Suppressor macrophage treated with lipopolysaccharide for 1 hour (primary cell): ENCODE data around the gene LAMA5.

ENCODE experiments used
- DNase-seq, 3 donors: peaks; one replicate each; pipeline ENCODE4 v3.0.0-alpha.2; 2020 to 2022

The LAMA5 gene

DNA sequence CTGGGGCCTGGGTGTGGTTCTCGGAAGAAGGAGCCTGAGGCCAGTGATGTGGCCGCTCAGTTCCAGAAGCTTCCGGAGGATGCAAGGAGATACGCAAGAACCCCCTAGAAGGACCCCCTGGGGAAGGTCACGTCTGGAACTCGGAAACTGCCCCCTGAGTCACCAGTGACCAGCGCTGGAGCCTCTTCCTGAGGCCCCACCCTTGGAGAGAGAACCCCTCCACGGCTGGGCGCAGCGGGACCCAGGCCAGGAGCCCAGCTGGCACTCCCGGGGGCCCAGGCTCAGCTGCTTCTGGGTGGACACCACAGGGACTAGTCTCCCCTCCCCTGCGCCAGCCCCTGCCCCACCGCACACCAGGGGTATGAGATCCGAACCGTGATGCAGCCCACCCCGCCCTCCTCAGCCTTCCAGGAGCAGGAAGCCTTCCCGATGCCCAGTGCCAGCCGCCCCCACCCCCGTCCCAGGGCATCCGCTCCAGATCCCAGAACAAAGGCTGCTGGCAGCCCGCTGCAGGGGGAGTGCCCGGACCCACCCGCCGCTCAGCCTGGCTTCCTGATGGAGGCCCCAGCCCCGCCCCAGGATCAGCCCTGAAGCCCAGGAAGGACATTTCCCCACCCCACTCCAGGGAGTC lies 7.5 kb downstream of the LAMA5 start:
- DNase-seq, result no peak

GRCh38 chr20:62359043-62359490 lies 8.0 kb downstream of the LAMA5 start:
- DNase-seq, result no peak

- no peak for DNase-seq
These were observed 8.7 kb downstream of the LAMA5 start for GRCh38 chr20:62358171-62359042.

DNA sequence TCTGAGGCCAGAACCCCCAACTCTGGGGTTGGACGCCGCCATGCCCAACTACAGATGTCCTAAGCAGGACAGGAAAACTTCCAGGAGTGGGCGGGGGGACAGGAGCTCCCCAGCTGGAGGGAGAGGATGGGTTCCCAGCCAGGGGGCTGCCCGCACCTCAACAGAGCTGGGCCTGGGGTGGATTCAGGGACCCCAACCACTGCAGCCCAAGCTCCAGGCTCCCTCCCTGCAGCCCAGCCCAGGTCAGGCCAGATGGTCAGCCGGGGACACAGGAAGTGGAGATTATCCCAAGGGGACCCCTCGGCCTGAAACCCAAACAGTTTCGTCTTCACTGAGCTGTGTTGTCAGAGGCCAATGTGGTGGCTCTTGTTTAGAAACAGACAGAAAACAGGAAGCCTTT lies 9.4 kb downstream of the LAMA5 start:
- DNase-seq, result no peak

DNA sequence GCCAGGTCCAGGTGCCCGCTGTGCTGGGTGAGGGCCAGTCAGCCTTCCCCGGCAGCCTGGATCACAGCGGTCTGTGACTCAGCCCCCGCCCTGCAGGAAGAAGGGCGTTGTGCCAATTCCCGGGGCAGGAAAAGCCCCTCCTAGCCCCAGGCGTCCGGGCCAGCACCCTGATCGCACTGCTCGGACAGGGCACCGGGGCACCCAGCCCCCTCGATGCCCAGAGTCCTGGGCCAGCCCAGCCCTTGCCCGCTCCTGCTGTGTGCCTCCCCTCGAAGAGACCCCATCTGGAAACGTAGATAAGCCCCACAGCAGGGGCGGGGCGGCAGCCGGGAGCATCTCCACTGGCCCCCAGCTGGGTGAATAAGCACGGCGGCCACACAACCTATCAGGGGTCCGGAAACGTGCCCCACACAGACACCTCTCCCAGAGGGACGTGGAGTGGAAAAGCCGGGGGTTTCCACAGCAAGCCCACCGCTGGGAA lies 9.9 kb downstream of the LAMA5 start:
- peak in 1 of 3 donors; percentile 52 for DNase-seq

- DNase-seq, result no peak
These were observed 10.4 kb downstream of the LAMA5 start for GRCh38 chr20:62356589-62357186.

DNA sequence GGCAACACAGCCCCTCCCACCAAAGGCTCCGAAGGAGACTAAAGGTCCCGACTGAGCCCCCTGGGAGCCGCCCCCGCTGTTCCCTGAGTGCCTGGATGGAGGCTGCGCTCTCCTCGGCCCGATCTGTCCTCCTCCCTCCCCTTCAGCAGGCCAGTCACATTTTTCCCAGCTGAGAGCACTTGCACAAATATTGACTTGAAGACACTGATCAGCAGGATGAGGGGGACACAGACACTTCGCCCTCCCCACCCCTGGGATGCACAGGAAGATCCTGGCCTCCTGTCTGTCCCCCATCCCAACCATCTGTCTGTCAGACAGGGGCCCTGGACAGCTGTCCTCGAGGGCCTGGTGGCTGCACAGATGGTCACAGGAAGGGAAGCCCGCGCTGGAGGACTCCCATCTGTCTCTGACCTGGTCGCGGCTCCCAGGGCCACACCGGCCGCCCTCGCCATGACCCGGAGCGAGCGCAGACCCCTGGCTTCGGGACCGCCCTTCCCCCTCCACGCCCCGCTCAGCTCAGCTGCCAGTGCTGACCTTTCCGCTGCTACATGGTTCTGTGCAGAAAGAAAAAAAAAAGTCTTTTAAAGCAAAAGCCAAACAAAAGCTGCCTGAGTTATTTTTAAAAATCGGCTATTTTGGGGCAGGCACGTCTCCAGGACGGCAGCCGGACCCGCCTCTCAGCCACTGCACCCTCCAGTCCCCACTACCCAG lies 11.1 kb downstream of the LAMA5 start:
- DNase-seq, result no peak

- no peak for DNase-seq
These were observed 11.6 kb downstream of the LAMA5 start for GRCh38 chr20:62355516-62355877.

- no peak for DNase-seq
These were observed 12.2 kb downstream of the LAMA5 start for GRCh38 chr20:62354811-62355341.

DNA sequence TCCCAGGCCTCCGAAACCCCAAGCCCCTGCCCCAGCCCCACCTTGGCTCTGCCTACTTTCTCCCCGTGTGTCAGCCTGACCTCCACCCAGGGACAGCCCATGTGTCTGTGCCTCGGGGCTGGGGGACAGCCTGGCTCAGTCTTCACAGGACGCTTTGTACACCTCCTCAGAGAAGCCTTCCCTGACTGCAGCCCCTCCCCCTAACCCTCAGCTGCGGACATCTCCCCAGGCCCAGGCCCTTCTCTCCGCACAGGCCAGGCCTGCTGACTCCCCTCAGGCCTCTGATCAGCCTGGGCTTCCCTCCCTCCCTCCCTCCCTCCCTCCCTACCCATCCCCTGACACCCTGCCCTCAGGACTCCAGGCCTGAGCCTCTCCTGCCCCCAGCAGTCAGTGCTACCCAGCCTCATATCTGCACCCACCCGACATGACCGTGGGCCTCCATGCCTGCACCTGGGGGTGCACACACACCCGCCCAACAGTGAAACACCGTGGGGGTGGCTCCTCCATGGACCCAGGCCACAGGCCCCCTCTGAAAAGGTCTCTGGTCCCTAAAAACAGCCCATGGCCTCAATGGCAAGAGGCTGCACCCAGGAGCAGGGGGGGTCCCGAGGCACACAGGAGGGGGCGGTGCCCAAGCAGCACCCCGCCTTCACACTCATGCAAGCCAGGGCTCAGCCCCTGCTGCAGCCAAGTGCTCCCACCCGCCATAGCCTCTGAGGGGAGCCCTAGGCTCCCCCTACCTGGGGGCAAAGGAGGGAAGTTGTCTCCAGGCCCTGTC lies 12.9 kb downstream of the LAMA5 start:
- DNase-seq, result no peak

DNA sequence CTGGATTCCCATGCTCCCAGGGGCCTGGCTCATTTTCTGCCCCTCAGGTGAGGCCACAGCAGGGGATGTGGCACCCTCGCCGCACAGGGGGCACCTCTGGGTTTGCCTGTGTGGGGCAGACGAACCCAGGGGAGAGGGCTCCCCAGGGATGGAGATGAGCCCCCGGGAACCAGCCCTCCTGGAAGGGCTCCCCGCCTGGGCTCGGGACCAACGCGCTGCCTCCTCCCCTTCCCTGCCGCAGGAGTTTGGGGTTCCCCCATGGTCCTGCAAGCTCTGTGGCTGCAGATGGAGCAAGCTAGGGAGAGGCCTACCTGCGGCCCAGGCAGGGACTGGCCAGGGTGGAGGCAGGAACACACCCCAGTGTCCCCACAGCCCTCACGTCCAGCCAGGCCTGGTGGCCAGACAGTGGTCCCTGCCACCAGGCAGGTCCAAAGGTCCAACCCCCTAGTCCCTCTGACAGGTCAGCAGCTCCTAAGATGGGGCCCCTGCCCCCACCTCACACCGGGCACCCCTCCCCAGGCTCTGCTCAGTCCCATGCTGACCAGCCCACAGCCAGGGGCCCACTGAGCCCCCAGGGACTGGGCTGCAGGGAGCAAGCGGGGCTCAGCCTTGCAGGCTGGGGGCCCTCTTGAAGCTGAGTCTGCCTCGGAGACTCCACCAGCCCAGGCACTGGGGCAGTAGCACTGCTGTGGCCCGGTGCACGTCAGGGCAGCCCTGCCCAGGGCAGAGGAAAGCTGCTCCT lies 13.7 kb downstream of the LAMA5 start:
- no peak for DNase-seq

GRCh38 chr20:62352402-62353288 lies 14.5 kb downstream of the LAMA5 start:
- no peak for DNase-seq

DNA sequence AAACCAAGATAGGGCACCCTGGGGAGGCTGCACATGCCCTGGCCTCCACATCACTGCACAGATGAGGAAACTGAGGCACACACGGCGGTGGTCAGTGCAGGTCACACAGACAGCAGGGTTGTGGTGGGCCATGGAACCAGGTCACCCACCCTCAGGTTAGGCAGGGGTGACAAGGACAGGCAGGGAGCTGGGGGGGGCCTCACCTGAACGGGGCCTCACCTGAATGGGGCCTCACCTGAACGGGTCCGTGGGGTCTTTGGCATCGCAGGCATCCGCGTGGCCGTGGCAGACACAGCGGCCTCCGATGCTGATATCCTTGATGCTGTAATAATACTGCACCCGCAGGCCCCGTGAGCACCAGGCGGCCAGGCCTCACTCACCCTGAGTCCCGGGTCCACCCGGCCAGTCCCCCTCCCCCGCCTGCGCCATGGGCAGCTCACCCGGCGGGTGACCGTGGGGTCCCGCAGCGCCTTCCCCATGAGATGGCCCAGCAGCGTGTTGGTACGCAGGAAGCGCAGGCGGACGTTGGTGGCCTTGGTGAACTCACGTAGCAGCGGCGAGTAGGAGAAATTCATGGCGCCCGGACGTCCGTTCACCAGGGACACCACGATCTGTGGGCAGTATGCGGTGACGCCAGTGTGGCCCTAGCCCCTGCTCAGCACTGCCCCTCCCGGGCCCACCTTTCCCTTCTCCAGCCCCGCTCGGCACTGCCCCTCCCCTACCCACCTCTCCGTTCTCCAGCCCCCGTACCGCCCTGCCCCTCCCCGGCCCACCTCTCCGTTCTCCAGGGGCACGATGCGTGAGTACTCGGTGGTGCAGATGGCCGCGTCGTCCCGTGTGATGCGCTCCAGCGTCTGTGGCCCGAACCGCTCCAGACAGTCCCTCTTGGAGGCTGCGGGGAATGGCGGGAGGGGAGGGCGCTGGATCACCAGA lies 15.4 kb downstream of the LAMA5 start:
- no peak for DNase-seq

GRCh38 chr20:62350629-62351422 lies 16.3 kb downstream of the LAMA5 start:
- DNase-seq, result no peak

DNA sequence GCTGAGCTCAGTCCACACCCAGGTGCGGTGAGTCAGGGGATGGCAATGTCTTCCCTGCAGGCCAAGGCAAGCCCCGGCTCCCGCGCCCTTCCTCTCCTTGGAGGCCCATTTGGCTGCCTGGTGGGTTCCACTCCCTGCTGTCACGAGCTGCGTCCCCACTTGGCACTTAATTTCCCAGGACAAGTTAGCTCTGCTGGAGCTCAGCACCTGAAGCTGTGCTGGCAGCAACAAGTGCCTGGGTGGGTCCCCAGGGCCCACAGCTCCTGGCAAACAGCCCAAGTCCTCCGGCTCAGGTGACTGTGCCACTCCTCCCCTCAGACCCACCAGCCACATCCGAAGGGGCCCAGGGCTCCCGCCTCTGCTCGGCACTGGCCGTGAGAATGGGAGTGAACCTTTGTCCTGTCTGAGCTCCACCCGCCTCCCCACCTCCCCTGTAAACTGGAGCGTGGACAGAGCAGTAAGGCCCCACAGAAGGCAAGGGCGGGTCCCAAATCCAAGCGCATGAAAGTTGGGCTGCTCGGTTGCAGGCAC lies 16.9 kb downstream of the LAMA5 start:
- no peak for DNase-seq

- DNase-seq, result no peak
These were observed 17.5 kb downstream of the LAMA5 start for GRCh38 chr20:62349556-62350097.

GRCh38 chr20:62348604-62349003 lies 18.5 kb downstream of the LAMA5 start:
- no peak for DNase-seq

DNA sequence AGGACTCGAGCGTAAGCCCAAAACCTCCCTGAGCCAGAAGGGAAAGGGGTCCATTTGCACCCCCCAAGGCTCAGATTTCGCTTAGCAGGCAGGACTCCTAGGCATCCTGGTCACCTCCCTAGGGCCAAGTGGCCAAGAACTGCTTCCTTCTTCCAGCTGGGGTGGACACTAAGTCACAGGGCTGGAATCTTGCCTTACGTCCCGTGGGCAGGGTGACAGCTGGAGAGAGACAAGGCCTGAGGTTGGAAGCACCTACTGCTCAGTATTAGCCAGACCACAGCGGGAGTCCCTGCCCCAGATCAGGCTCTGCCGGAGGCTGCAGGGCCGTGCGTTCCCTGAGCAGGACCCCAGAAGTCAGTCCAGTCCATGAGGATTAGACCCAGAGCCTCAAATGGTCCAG lies 19.7 kb downstream of the LAMA5 start:
- DNase-seq, result no peak
